NCI-H146 treated with DMSO at 0.1 percent for 48 hours (cell line): ENCODE measurements around the gene SLC35F2.

ENCODE experiments used
- DNase-seq: peaks from one replicate; lab custom pipeline; 2025; ENCODE audit not compliant: unreplicated experiment; lab: John Stamatoyannopoulos, UW

Gene SLC35F2

DNA sequence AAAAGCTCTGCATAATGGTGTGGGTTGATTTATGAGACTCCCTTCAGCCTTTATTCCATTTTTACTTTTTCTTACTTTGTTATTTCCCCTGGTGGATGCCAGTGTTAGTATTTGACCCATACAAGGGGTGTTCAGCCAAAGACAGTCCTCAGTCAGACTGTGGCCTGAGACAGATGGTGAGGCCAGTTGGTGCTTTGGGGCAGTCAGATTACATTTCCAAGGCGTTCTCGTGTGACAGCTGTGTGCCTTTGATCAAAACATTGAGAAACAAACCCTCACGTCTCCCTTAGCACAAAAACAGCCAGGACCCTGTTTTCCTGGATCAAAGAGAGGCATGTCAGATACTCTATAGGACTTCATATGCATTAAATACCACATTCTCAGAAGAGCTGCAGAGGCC, 115.4 kb downstream of the SLC35F2 start:
- no peak for DNase-seq

DNA sequence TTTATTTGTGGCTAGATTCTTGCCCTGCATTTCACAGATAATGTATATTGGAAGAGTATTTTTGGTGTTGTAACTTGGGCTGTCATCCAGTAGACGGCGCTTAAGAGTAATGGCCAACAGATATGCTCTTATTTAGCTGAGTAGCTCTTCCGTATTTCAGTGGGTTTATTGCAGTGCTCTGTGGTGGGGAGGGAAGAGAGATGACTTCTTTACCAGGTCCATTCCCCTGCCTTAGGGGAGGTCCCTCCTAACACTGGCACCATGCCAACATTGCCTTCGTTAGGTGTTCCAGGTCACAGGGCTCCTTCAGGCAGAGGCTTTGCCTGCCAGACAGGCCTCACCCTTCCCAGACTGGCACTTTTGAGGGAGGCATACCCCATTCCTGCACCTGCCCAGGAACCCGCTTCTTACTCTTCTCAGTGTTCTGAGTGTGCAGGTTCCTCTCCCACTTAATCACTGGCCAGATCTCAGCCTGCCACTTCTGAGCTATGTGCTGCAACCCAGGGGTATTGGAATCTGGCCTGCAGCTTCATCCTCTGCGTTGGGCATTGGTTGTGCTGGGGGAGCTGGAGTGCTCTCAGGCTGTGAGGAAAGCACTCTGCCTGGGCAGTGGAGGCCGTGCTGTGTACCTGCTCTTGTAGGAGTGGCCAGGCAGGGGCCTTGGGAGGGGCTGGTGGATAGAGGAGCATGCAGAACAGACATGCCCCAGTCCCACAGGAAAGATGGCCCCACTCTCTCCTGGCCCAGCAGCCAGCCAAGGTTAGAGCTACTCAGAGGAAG, 117.4 kb downstream of the SLC35F2 start:
- DNase-seq = no peak
